ENCODE measurements around the gene RASAL3.

RASAL3 gene

DNA sequence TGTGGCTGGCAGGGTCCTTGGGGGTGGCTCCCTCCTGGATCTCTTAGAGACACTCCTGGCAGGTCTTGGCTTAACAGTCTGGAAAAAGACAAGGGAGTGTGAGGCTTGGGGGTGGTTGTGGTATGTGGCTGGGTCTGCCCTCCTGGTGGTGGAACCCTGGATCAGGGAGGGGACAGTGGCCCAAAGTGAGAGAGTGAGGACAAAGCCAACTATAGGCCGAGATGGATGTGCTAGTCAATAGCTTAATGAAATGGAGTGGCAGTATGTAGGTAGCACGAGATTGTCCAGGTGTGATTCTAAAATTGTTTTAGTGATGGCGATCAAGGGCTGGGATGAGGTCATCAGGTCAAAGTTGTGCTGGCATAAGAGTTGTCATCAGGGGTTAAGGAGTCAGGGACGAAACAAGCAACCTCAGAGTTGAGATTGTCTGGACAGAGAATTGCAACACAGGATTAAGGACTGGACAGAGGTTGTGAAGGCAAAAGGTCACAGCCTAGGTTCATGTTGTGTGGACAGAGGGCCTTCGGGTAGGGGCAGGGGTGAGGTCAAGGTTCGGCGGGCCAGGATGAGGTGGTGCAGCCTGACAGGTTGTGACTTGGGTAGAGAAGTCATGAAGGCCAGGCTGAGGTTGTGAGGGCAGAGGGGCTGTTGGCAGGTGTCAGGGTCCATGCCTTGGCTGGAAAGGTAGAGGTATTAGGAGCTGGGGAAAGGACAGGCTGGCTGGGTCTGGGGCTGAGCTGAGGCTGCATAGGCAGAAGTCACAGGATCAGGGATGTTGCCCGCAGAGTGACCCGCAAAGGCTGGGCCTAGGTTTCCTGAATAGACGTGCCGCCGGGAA, 4.5 kb upstream of the RASAL3 start:
- peaks cover 17% of the 10 kb centered on the region for H3K4me1 ChIP-seq (ENCODE audit: low read length)
- peaks cover 4% of the 10 kb centered on the region; the same call in 1 of the 2 replicates for H3K27me3 ChIP-seq (ENCODE audit: low read depth, low read length)
- H3K4me2 ChIP-seq (ENCODE audit: low read length), result no peak overlapping the region
- H3K27ac ChIP-seq (ENCODE audit: low read length), result no peak overlapping the region
- H4K20me1 ChIP-seq (ENCODE audit: insufficient read depth, low read length), result no peaks in the 10 kb centered on the region
- no peaks in the 10 kb centered on the region for H3K36me3 ChIP-seq (replicated peaks; ENCODE audit: low read depth, low read length)
- H3K4me3 ChIP-seq (ENCODE audit: low read length), result no peak overlapping the region
- no peak overlapping the region for H2AFZ ChIP-seq (ENCODE audit: low read depth, low read length)
- H3K79me2 ChIP-seq (ENCODE audit: low read length), result peaks cover 4% of the 10 kb centered on the region; the same call in 1 of the 2 replicates
- no peak for TF ChIP-seq EZH2phosphoT487 (IDR thresholded peaks at IDR 0.05; ENCODE audit: low read depth)
- TF ChIP-seq, protein P1, sequence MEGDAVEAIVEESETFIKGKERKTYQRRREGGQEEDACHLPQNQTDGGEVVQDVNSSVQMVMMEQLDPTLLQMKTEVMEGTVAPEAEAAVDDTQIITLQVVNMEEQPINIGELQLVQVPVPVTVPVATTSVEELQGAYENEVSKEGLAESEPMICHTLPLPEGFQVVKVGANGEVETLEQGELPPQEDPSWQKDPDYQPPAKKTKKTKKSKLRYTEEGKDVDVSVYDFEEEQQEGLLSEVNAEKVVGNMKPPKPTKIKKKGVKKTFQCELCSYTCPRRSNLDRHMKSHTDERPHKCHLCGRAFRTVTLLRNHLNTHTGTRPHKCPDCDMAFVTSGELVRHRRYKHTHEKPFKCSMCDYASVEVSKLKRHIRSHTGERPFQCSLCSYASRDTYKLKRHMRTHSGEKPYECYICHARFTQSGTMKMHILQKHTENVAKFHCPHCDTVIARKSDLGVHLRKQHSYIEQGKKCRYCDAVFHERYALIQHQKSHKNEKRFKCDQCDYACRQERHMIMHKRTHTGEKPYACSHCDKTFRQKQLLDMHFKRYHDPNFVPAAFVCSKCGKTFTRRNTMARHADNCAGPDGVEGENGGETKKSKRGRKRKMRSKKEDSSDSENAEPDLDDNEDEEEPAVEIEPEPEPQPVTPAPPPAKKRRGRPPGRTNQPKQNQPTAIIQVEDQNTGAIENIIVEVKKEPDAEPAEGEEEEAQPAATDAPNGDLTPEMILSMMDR (IDR thresholded peaks at IDR 0.05; ENCODE audit: low read depth, low read length), result no peak
- H3K9me3 ChIP-seq (ENCODE audit: insufficient read depth, low read length), result no peaks in the 10 kb centered on the region
- no peak overlapping the region for H3K9ac ChIP-seq (ENCODE audit: low read length)

GRCh38 chr19:15467734-15468214, 3.4 kb upstream of the RASAL3 start:
- Histone ChIP-seq H3K4me2 (ENCODE audit: low read length) (no peak overlapping the region), H3K79me2 (ENCODE audit: low read length) (peaks cover 12% of the 10 kb centered on the region), H3K9me3 (ENCODE audit: insufficient read depth, low read length) (no peaks in the 10 kb centered on the region), H3K27me3 (ENCODE audit: low read depth, low read length) (peaks cover 2% of the 10 kb centered on the region; the same call in 1 of the 2 replicates), H3K4me1 (ENCODE audit: low read length) (peaks cover 22% of the 10 kb centered on the region), H2AFZ (ENCODE audit: low read depth, low read length) (no peak overlapping the region), H3K9ac (ENCODE audit: low read length) (no peak overlapping the region), H3K4me3 (ENCODE audit: low read length) (no peak overlapping the region), H4K20me1 (ENCODE audit: insufficient read depth, low read length) (no peaks in the 10 kb centered on the region), H3K36me3 (replicated peaks; ENCODE audit: low read depth, low read length) (no peaks in the 10 kb centered on the region), H3K27ac (ENCODE audit: low read length) (no peak overlapping the region)
- TF ChIP-seq, protein P1 (IDR thresholded peaks at IDR 0.05; ENCODE audit: low read depth, low read length), result no peak
- TF ChIP-seq EZH2phosphoT487 (IDR thresholded peaks at IDR 0.05; ENCODE audit: low read depth), result no peak

GRCh38 chr19:15466851-15467733, 2.7 kb upstream of the RASAL3 start:
- 0 out of 2 replicates have a peak overlapping the region, but pooled peaks have one; percentile 5 for H3K27ac ChIP-seq (ENCODE audit: low read length)
- TF ChIP-seq EZH2phosphoT487 (IDR thresholded peaks at IDR 0.05; ENCODE audit: low read depth), result no peak
- TF ChIP-seq, protein P1 (IDR thresholded peaks at IDR 0.05; ENCODE audit: low read depth, low read length), result no peak

More at GRCh38 chr19:15466851-15467733, 2.7 kb upstream of the RASAL3 start:
- Histone ChIP-seq H3K36me3 (replicated peaks; ENCODE audit: low read depth, low read length) (no peaks in the 10 kb centered on the region), H3K4me3 (ENCODE audit: low read length) (no peak overlapping the region), H2AFZ (ENCODE audit: low read depth, low read length) (peak overlapping the region; percentile 62; the same call in 1 of the 2 replicates), H3K79me2 (ENCODE audit: low read length) (peaks cover 12% of the 10 kb centered on the region), H3K27me3 (ENCODE audit: low read depth, low read length) (no peaks in the 10 kb centered on the region), H3K9ac (ENCODE audit: low read length) (no peak overlapping the region), H3K4me2 (ENCODE audit: low read length) (peak overlapping the region; percentile 44), H3K9me3 (ENCODE audit: insufficient read depth, low read length) (no peaks in the 10 kb centered on the region), H4K20me1 (ENCODE audit: insufficient read depth, low read length) (no peaks in the 10 kb centered on the region), H3K4me1 (ENCODE audit: low read length) (peaks cover 22% of the 10 kb centered on the region)
